ENCODE measurements around the gene UBE2H. TPM values are rescaled to one million over a fixed set of nuclear protein-coding genes. Genes with fewer than 3 reads are reported as not detected.

The UBE2H gene
- total RNA-seq, 1 experiment from 2014 or later: 75.1 TPM

DNA sequence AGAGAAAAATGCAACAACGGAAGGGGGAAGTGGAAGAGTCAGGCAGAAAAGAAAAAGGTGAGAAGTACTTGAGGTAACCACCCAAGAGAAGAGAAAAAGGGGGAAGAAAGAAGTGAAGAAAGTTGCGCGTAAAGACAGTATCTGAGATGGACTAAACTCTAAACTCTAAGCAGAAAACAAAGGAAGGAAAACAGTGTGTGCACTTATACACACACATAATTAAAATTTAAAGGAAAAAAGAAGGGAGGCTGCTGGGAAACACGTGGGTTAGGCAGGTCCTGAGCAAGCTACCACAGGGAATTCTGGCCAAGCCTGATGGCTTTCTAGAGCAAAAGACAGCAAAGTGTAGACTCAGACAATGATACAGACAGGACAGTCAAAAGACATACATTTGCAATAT, 78.0 kb downstream of the UBE2H start:
- Histone ChIP-seq H4K91ac (ENCODE audit: insufficient read length, low read depth, low read length) (no peak overlapping the region), H2BK12ac (ENCODE audit: insufficient read length, low read depth, low read length) (no peak overlapping the region), H3K27me3 (ENCODE audit: insufficient read depth, low read length) (no peaks in the 10 kb centered on the region), H4K5ac (ENCODE audit: insufficient read length, low read depth, low read length) (no peak overlapping the region), H3K9ac (ENCODE audit: extremely low read depth, insufficient read length, low read length) (no peak overlapping the region), H3K9me3 (ENCODE audit: control insufficient read depth, low read depth, low read length) (no peaks in the 10 kb centered on the region), H4K20me1 (ENCODE audit: control insufficient read depth, insufficient read depth, insufficient read length) (no peaks in the 10 kb centered on the region), H2BK5ac (ENCODE audit: insufficient read length, low read length) (no peak overlapping the region), H3K4ac (ENCODE audit: low read depth, low read length) (no peak overlapping the region), H3K23ac (ENCODE audit: insufficient read length, low read depth, low read length) (no peak overlapping the region), H3K18ac (ENCODE audit: insufficient read length, low read depth, low read length) (no peak overlapping the region), H3K4me1 (ENCODE audit: insufficient read depth, low read length) (peaks cover 2% of the 10 kb centered on the region; the same call in 1 of the 2 replicates), H3K14ac (ENCODE audit: insufficient read depth, low read length) (no peak overlapping the region), H2AK5ac (ENCODE audit: insufficient read length, low read length) (no peak overlapping the region), H3T11ph (ENCODE audit: low read length) (no peak overlapping the region), H2AFZ (ENCODE audit: low read length) (no peak overlapping the region), H4K8ac (replicated peaks; ENCODE audit: insufficient read length, low read depth, low read length) (no peak overlapping the region), H3K27ac (ENCODE audit: insufficient read length, low read depth, low read length) (no peak overlapping the region), H3K79me1 (ENCODE audit: insufficient read depth, low read depth, low read length, poor library complexity, severe bottlenecking) (no peaks in the 10 kb centered on the region), H2BK20ac (ENCODE audit: low read depth, low read length, poor library complexity, severe bottlenecking) (no peak overlapping the region), H3K4me2 (ENCODE audit: insufficient read depth, insufficient read length, low read length) (no peak overlapping the region), H3K23me2 (ENCODE audit: insufficient read length, low read depth, low read length, poor library complexity, severe bottlenecking) (no peaks in the 10 kb centered on the region), H3K79me2 (ENCODE audit: insufficient read depth, low read length) (no peaks in the 10 kb centered on the region), H3K56ac (ENCODE audit: insufficient read length, low read depth, low read length) (no peak overlapping the region), H2BK120ac (ENCODE audit: low read depth, low read length, poor library complexity, severe bottlenecking) (no peak overlapping the region), H2BK15ac (ENCODE audit: low read depth, low read length) (no peak overlapping the region)
- DNase-seq: no peak
- H3K4me1 Mint-ChIP-seq: peaks cover 35% of the 10 kb centered on the region in 2 experiments
- no peaks in the 10 kb centered on the region for H3K9me3 Mint-ChIP-seq
- H3K27ac Mint-ChIP-seq: peak overlapping the region in 1 of 3 experiments; percentile 25; a peak in 3 of 7 replicates
- peaks cover 13 to 37% (median 35%) of the 10 kb centered on the region in 3 experiments; a peak in 6 of 7 replicates for H3K36me3 Mint-ChIP-seq (ENCODE audit: insufficient read depth in 1 of 3, low read depth in 3 of 3)
- no peak overlapping the region for H3K4me3 Mint-ChIP-seq
- TF ChIP-seq CTCF (conservative IDR thresholded peaks at IDR 0.05): no peak
- no CpG with 5 or more reads among the region's 4 CpGs for WGBS (ENCODE audit: extremely low coverage, insufficient read length, low lambda C conversion rate)
- H3K27me3 Mint-ChIP-seq (ENCODE audit: low read depth): no peaks in the 10 kb centered on the region
